Caco-2 (cell line): ENCODE measurements around the gene SORT1. TPM values are rescaled to one million over a fixed set of nuclear protein-coding genes. Genes with fewer than 3 reads are reported as not detected.

Experiments used
- BruUV-seq: library from RNA; stranded (reverse); fragments of 400-500 nt; replicated peaks from 2 replicates; lab custom pipeline; 2021; lab: Mats Ljungman, UMichigan
- CTCF ChIA-PET: fragments of 300-600 bp; sonication (Branson Sonifier 250); formaldehyde crosslinking; loops from one replicate; lab custom pipeline; 2022; ENCODE audit warnings: antibody characterized with exemption; lab: Charles Lee
- POLR2A ChIA-PET: fragments of 300-600 bp; sonication (Branson Sonifier 250); formaldehyde crosslinking; loops from one replicate; lab custom pipeline; 2022; ENCODE audit warnings: antibody characterized with exemption; lab: Charles Lee
- DNase-seq, 2 experiments: peaks; one replicate each; pipeline versions ENCODE4 v3.0.0 to v3.0.0-alpha.2; 2020 to 2022
- H3K27me3 ChIP-seq: replicated peaks from 2 replicates; pipeline ENCODE4 v1.6.0; 2011; ENCODE audit warnings: low read length; ENCODE audit not compliant: control insufficient read depth, insufficient read depth
- H3K36me3 ChIP-seq: 2 replicates; pipeline ENCODE4 v1.5.1; 2011; ENCODE audit warnings: low read length; ENCODE audit not compliant: control insufficient read depth, insufficient read depth
- H3K4me1 ChIP-seq: fragments of 250-450 bp; sonication (Bioruptor Pico); 2 replicates; pipeline ENCODE4 v1.5.1; 2020; ENCODE audit warnings: mild to moderate bottlenecking
- H3K4me3 ChIP-seq: 2 replicates; pipeline ENCODE4 v1.5.1; 2011; ENCODE audit warnings: low read depth, mild to moderate bottlenecking, control low read depth, low read length
- H3K9me3 ChIP-seq: fragments of 250-450 bp; sonication (Bioruptor Pico); 2 replicates; pipeline ENCODE4 v1.5.1; 2020; ENCODE audit warnings: mild to moderate bottlenecking, moderate library complexity
- H3K27ac Mint-ChIP-seq: one replicate; pipeline ENCODE4 v1.8.0; 2022; ENCODE audit warnings: mixed read lengths; ENCODE audit not compliant: unreplicated experiment
- H3K27me3 Mint-ChIP-seq: one replicate; pipeline ENCODE4 v1.8.0; 2022; ENCODE audit warnings: mixed read lengths; ENCODE audit not compliant: insufficient read depth, unreplicated experiment
- H3K36me3 Mint-ChIP-seq: one replicate; pipeline ENCODE4 v1.8.0; 2022; ENCODE audit warnings: mild to moderate bottlenecking, mixed read lengths; ENCODE audit not compliant: insufficient read depth, unreplicated experiment
- H3K4me1 Mint-ChIP-seq: one replicate; pipeline ENCODE4 v1.8.0; 2022; ENCODE audit warnings: low read depth, mixed read lengths; ENCODE audit not compliant: unreplicated experiment
- H3K4me3 Mint-ChIP-seq: one replicate; pipeline ENCODE4 v1.8.0; 2022; ENCODE audit warnings: mild to moderate bottlenecking, moderate library complexity, mixed read lengths; ENCODE audit not compliant: unreplicated experiment
- H3K9me3 Mint-ChIP-seq: one replicate; pipeline ENCODE4 v1.8.0; 2022; ENCODE audit warnings: mixed read lengths; ENCODE audit not compliant: unreplicated experiment
- CTCF ChIP-seq, 2 experiments: fragments of 200-600 bp in 1 of 2; IDR thresholded peaks; 1 replicate in 1 of 2; 2 replicates in 1 of 2; pipeline versions ENCODE4 v1.5.1 to v1.8.0; 2011 to 2022; ENCODE audit warnings: antibody characterized with exemption in 1 of 2, control low read depth in 1 of 2, inconsistent platforms in 1 of 2, low read depth in 1 of 2, low read length in 1 of 2, mild to moderate bottlenecking in 1 of 2, moderate library complexity in 1 of 2; ENCODE audit not compliant: insufficient read depth in 1 of 2, severe bottlenecking in 1 of 2, unreplicated experiment in 1 of 2
- intact Hi-C: fragments of 100-400 bp; cut with micrococcal nuclease; formaldehyde crosslinking; loops from one replicate; pipeline ENCODE4 v1.10.0; 2022; ENCODE audit not compliant: unreplicated experiment
- total RNA-seq: library from RNA; stranded (reverse); gene quantifications from 2 replicates; pipeline ENCODE4 v1.2.3, GENCODE V29; 2022

SORT1 gene
- total RNA-seq, 1 experiment from 2014 or later: 67.1 TPM

- H3K4me1 ChIP-seq: peaks cover 7% of the 10 kb centered on the region
- H3K4me1 Mint-ChIP-seq: no peaks in the 10 kb centered on the region
- no peaks in the 10 kb centered on the region for H3K9me3 ChIP-seq
- H3K4me3 ChIP-seq: no peak overlapping the region
- H3K36me3 Mint-ChIP-seq: no peaks in the 10 kb centered on the region
- TF ChIP-seq CTCF (IDR thresholded peaks at IDR 0.05; ENCODE audit: insufficient read depth in 1 of 2, low read depth in 1 of 2, low read length in 1 of 2, severe bottlenecking in 1 of 2, unreplicated experiment in 1 of 2): no peak
- no peak for DNase-seq
- no peak overlapping the region for H3K4me3 Mint-ChIP-seq
- no peaks in the 10 kb centered on the region for H3K36me3 ChIP-seq
- H3K27me3 ChIP-seq: no peaks in the 10 kb centered on the region
- H3K27me3 Mint-ChIP-seq: no peaks in the 10 kb centered on the region
- no peak overlapping the region for H3K27ac Mint-ChIP-seq
- intact Hi-C loops: no loop called here
- BruUV-seq: no TSS peak
- no peaks in the 10 kb centered on the region for H3K9me3 Mint-ChIP-seq
- CTCF ChIA-PET: no interaction called here
- POLR2A ChIA-PET: no interaction called here
Measured at GRCh38 chr1:109365642-109366204, 32.0 kb downstream of the SORT1 start.

- H3K36me3 ChIP-seq: no peaks in the 10 kb centered on the region
- H3K4me1 ChIP-seq: no peaks in the 10 kb centered on the region
- no peak for TF ChIP-seq CTCF (IDR thresholded peaks at IDR 0.05; ENCODE audit: insufficient read depth in 1 of 2, low read depth in 1 of 2, low read length in 1 of 2, severe bottlenecking in 1 of 2, unreplicated experiment in 1 of 2)
- Mint-ChIP-seq H3K4me1 (no peaks in the 10 kb centered on the region), H3K36me3 (no peaks in the 10 kb centered on the region), H3K4me3 (no peak overlapping the region), H3K27ac (no peak overlapping the region), H3K9me3 (no peaks in the 10 kb centered on the region), H3K27me3 (no peaks in the 10 kb centered on the region)
- DNase-seq: no peak
- BruUV-seq: no TSS peak
- CTCF ChIA-PET: no interaction called here
- no peaks in the 10 kb centered on the region for H3K27me3 ChIP-seq
- POLR2A ChIA-PET: no interaction called here
- intact Hi-C loops: no loop called here
- no peak overlapping the region for H3K4me3 ChIP-seq
- H3K9me3 ChIP-seq: no peaks in the 10 kb centered on the region
Measured at GRCh38 chr1:109361649-109362048, 36.1 kb downstream of the SORT1 start.

DNA sequence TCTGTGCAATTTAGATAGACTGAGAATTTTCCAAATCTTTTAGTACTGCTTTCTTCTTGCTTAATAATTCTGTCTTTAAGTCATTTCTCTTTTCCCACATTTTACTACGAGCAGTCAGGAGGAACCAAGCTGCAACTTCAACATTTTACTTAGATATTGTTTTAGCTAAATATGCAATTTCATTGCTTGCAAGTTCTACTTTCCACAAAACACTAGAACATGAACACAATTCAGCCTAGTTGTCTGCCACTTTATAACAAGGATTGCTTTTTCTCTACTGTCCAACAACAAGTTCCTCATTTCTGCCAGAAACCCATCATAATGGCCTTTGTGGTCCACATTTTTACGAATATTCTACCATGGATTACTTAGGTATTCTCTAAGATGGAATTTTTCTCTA lies 36.6 kb downstream of the SORT1 start:
- H3K4me1 Mint-ChIP-seq: no peaks in the 10 kb centered on the region
- H3K9me3 Mint-ChIP-seq: no peaks in the 10 kb centered on the region
- no peak overlapping the region for H3K4me3 Mint-ChIP-seq
- Histone ChIP-seq H3K4me1 (no peaks in the 10 kb centered on the region), H3K36me3 (no peaks in the 10 kb centered on the region), H3K27me3 (no peaks in the 10 kb centered on the region), H3K4me3 (no peak overlapping the region), H3K9me3 (no peaks in the 10 kb centered on the region)
- no peak for TF ChIP-seq CTCF (IDR thresholded peaks at IDR 0.05; ENCODE audit: insufficient read depth in 1 of 2, low read depth in 1 of 2, low read length in 1 of 2, severe bottlenecking in 1 of 2, unreplicated experiment in 1 of 2)
- no peaks in the 10 kb centered on the region for H3K27me3 Mint-ChIP-seq
- no peak overlapping the region for H3K27ac Mint-ChIP-seq
- CTCF ChIA-PET: no interaction called here
- intact Hi-C loops: no loop called here
- no peaks in the 10 kb centered on the region for H3K36me3 Mint-ChIP-seq
- POLR2A ChIA-PET: no interaction called here
- BruUV-seq: no TSS peak
- DNase-seq: no peak
